HAP-1 (cell line): ENCODE results near the gene ZNF550.
A peak's percentile ranks its signal among the peaks of the same experiment; 100 is the strongest.
"Not testable (repeated sequence)": the region's sequence is repeated elsewhere in the genome, so short reads cannot be mapped to it uniquely, and the experiment has no call there.

Source experiments
- DNase-seq, 2 experiments: peaks; one replicate each; pipeline ENCODE4 v3.0.0-alpha.2; 2016 to 2020; ENCODE audit warnings: low spot score in 2 of 2
- H3K27me3 ChIP-seq: fragments of 250-450 bp; sonication (Bioruptor Pico); 2 replicates; pipeline ENCODE4 v1.5.1; 2020; ENCODE audit warnings: low read depth, mild to moderate bottlenecking, moderate library complexity
- H3K36me3 ChIP-seq: fragments of 250-450 bp; sonication (Bioruptor Pico); replicated peaks from 2 replicates; pipeline ENCODE4 v1.5.1; 2020; ENCODE audit warnings: mild to moderate bottlenecking
- H3K4me1 ChIP-seq: fragments of 250-450 bp; sonication (Bioruptor Pico); 2 replicates; pipeline ENCODE4 v1.5.1; 2020; ENCODE audit warnings: mild to moderate bottlenecking
- H3K4me3 ChIP-seq: fragments of 250-450 bp; sonication (Bioruptor Pico); 2 replicates; pipeline ENCODE4 v1.5.1; 2020; ENCODE audit warnings: mild to moderate bottlenecking, moderate library complexity
- H3K9me3 ChIP-seq: fragments of 250-450 bp; sonication (Bioruptor Pico); 2 replicates; pipeline ENCODE4 v1.5.1; 2020; ENCODE audit warnings: mild to moderate bottlenecking, moderate library complexity
- in situ Hi-C: fragments of 300-500 bp; cut with MboI; formaldehyde crosslinking; loops from 3 replicates; pipeline ENCODE4 v1.14.3; 2020; ENCODE audit warnings: low sequenced_read_pairs, inconsistent platforms, mixed read lengths

The ZNF550 gene

DNA sequence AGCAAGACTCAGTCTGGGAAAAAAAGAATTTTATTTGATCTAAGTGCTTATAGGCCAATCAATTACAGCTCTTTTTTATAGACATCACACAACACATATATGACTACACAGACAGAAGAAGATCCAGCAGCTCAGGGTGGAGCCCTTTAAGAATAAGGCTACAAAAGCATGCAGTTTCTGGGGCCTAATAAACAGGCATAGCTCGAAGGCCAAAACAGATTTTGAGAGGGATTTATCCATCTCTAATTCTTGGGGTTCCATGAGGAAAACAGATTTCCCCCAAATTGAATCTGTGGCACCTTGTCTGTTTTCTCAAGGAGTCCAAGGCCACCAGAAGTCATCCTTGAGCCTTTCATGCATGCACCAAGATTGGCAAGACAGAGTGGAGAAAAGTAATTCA, 3.9 kb upstream of the ZNF550 start:
- H3K36me3 ChIP-seq: no peaks in the 10 kb centered on the region
- H3K4me3 ChIP-seq: no peak overlapping the region
- DNase-seq: no peak
- no peaks in the 10 kb centered on the region for H3K4me1 ChIP-seq
- H3K27me3 ChIP-seq: no peaks in the 10 kb centered on the region
- H3K9me3 ChIP-seq: peaks cover 30% of the 10 kb centered on the region
- in situ Hi-C loops: no loop called here

DNA sequence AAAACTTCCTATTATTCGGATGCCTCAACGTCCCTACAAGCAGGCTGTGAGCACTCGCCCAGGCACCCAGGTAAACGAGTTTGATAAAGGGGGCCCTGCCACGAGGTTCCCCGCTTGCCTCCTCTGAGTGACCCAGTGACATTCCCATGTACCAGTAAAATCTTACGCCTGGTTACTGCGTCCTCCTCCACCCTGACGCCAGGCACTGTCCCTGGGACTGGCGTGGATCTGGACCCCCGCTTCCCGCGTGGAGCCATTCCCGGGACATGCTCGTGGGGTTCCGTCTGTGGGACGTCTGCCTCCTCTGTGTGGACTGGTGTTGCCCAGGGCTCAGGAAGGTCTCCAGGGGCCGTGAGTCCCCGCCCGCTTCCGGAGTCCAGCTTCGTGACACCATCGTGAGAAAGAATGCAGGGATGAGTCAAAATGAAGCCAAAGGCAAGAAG, 407 bp upstream of the ZNF550 start:
- Histone ChIP-seq H3K27me3 (no peaks in the 10 kb centered on the region), H3K4me1 (no peaks in the 10 kb centered on the region), H3K4me3 (peak overlapping the region; percentile 75), H3K36me3 (peaks cover 9% of the 10 kb centered on the region), H3K9me3 (peaks cover 12% of the 10 kb centered on the region)
- in situ Hi-C loops: no loop called here
- DNase-seq: no peak

- in situ Hi-C loops: no loop called here
- DNase-seq: peak in 1 of 2 experiments; percentile 22
- Histone ChIP-seq H3K36me3 (peaks cover 18% of the 10 kb centered on the region), H3K4me1 (no peaks in the 10 kb centered on the region), H3K9me3 (peaks cover 10% of the 10 kb centered on the region), H3K27me3 (no peaks in the 10 kb centered on the region), H3K4me3 (peak overlapping the region; percentile 75)
Observed at GRCh38 chr19:57559008-57559403, 657 bp downstream of the ZNF550 start.

GRCh38 chr19:57558525-57558924, 1.1 kb downstream of the ZNF550 start:
- Histone ChIP-seq H3K9me3 (peaks cover 7% of the 10 kb centered on the region), H3K4me3 (peak overlapping the region; percentile 75), H3K27me3 (no peaks in the 10 kb centered on the region), H3K4me1 (no peaks in the 10 kb centered on the region), H3K36me3 (peaks cover 22% of the 10 kb centered on the region)
- no peak for DNase-seq
- in situ Hi-C loops: no loop called here

DNA sequence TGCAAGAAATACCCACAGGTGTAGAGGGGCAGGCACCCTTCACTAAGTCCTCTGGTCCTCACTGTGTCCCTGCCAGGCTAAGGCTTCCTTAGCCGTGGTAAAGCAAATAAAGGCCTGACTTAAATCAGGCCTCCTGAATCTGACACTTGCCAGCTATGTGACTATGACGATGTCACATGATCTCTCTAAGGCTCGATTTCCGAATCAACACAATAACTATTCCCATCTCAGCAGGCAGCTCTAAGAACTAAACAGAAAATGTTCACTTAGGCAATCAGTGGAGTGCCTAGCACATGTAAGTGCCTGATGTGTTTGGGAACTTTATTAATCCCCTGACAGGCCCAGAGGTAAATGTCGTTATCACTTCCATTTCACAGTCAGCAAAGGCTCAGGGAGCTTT, 2.0 kb downstream of the ZNF550 start:
- Histone ChIP-seq H3K36me3 (peaks cover 23% of the 10 kb centered on the region), H3K9me3 (peaks cover 4% of the 10 kb centered on the region; the same call in 1 of the 2 replicates), H3K27me3 (no peaks in the 10 kb centered on the region), H3K4me3 (no peak overlapping the region), H3K4me1 (no peaks in the 10 kb centered on the region)
- in situ Hi-C loops: no loop called here
- DNase-seq: no peak

GRCh38 chr19:57552432-57552831, 7.2 kb downstream of the ZNF550 start:
- peaks cover 8% of the 10 kb centered on the region for H3K9me3 ChIP-seq
- DNase-seq: no peak
- in situ Hi-C loops: no loop called here
- H3K4me1 ChIP-seq: no peaks in the 10 kb centered on the region
- no peaks in the 10 kb centered on the region for H3K27me3 ChIP-seq
- no peak overlapping the region for H3K4me3 ChIP-seq
- H3K36me3 ChIP-seq: peaks cover 68% of the 10 kb centered on the region

- no peaks in the 10 kb centered on the region for H3K4me1 ChIP-seq
- H3K9me3 ChIP-seq: peaks cover 36% of the 10 kb centered on the region
- DNase-seq: no peak
- no peak overlapping the region for H3K4me3 ChIP-seq
- H3K27me3 ChIP-seq: no peaks in the 10 kb centered on the region
- in situ Hi-C loops: no loop called here
- peaks cover 67% of the 10 kb centered on the region for H3K36me3 ChIP-seq
Observed at GRCh38 chr19:57546513-57546912, 13.2 kb downstream of the ZNF550 start.

- peaks cover 27% of the 10 kb centered on the region for H3K36me3 ChIP-seq
- H3K4me1 ChIP-seq: no peaks in the 10 kb centered on the region
- in situ Hi-C loops: no loop called here
- H3K27me3 ChIP-seq: no peaks in the 10 kb centered on the region
- H3K9me3 ChIP-seq: peaks cover 31% of the 10 kb centered on the region
- DNase-seq: no peak
- H3K4me3 ChIP-seq: no peak overlapping the region
Observed at GRCh38 chr19:57537953-57538547, 21.6 kb downstream of the ZNF550 start.

DNA sequence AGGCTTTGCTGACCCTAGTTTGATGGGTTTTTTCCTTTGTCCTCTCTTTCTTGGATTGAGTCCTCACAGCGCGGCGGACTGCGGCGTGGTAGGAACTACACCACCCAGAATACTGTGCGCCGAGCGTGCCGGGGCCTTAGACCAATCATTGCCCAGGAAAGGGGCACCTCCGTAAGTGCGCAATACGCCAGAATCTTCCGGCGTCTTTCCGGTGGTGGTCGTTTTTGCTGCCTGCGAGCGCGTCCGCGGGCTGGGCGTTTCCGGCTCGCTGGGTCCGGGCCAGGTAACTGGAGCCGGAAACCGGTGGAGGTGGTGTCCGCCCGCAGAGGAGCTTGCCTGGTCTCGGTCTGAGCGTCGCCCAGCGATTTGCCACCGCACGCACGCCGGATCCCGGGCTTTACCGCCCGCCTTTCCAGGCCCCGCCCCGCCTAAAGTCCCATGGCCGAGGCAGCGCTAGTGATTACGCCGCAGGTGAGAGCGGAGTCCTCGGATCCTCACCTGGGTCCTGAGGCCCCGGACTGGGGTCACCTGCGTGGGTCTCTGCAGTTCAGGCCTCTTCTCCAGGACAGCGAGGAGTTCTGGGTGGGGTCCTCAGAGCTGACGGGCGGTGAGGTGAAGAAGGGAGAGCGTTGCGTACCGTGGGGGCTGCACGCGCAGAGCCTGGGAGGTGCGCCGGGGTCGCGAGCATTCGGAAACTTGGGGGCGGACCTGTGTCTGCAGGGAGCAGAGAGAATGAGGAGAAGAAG, 32.4 kb downstream of the ZNF550 start, which contains the start of gene ZNF549:
ZNF549 (plus strand) TSS at position 221 of the 746 bp plus-strand sequence; CDS start at position 439, 218 bp downstream.
- Histone ChIP-seq H3K36me3 (no peaks in the 10 kb centered on the region), H3K4me3 (peak within 1 kb of the TSS; percentile 84), H3K9me3 (0 out of 2 replicates have a peak, but pooled peaks cover 4% of the 10 kb centered on the region), H3K27me3 (no peaks in the 10 kb centered on the region), H3K4me1 (no peaks in the 10 kb centered on the region)
- in situ Hi-C loops: no loop called here
- DNase-seq: peak; percentile 83 to 92

DNA sequence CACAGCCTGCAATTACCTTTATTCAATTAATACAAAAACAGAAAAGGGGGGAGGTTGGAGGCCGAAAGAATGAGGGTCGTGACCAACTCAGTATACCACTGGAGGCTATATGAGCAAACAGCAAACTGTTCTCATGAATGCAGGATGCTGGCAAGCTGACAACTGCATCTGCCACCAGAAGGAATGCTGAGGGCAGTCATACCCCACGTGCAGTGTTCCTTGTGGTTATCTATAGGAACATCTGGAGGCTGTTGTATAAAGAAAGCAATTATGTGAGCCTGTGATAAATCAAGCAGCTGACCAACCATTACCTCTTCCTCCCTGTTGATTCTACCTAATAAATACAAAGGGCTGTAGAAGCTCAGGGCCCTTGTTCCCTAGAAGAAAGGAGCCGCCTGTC, 41.6 kb downstream of the ZNF550 start:
- H3K4me3 ChIP-seq, in situ Hi-C loops, H3K27me3 ChIP-seq, DNase-seq, H3K36me3 ChIP-seq, H3K9me3 ChIP-seq, H3K4me1 ChIP-seq: not testable (repeated sequence)

DNA sequence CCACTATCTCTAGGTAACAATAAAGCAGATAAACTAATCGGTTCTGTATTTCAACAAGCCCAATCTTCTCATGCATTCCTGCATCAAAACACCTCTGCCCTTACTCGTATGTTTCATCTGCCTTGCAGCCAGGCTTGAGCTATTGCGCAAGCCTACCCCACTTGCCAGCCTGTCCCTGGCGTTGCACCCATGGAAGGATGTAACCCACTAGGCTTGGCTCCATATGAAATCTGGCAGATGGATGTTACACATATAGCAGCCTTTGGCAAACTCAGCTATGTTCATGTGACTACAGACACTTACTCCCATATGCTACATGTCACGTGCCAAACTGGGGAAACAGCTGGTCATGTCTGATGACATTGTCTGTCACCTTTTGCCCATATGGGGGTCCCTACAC, 44.4 kb downstream of the ZNF550 start:
- no peaks in the 10 kb centered on the region for H3K36me3 ChIP-seq
- no peak overlapping the region for H3K4me3 ChIP-seq
- no peak for DNase-seq
- in situ Hi-C loops: no loop called here
- H3K4me1 ChIP-seq: no peaks in the 10 kb centered on the region
- peaks cover 4% of the 10 kb centered on the region for H3K9me3 ChIP-seq
- H3K27me3 ChIP-seq: no peaks in the 10 kb centered on the region

DNA sequence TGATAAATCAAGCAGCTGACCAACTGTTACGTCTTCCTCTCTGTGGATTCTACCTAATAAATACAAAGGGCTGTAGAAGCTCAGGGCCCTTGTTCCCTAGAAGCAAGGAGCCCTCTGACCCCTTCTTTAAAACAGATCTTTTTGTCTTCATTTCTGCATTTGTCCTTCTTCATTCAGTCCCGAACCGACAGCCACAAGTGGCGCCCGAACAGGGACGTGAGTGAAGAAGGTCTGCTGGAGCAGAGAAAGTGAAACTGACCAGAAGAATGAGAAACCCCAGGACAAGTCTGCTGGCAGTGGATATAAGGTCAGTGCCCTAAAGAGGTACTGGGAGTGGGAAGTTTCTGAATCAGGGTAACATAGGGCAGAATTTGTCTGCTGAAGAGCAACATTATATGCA, 46.8 kb downstream of the ZNF550 start:
- H3K27me3 ChIP-seq: no peaks in the 10 kb centered on the region
- in situ Hi-C loops: no loop called here
- no peak for DNase-seq
- peaks cover 4% of the 10 kb centered on the region for H3K9me3 ChIP-seq
- no peaks in the 10 kb centered on the region for H3K4me1 ChIP-seq
- no peaks in the 10 kb centered on the region for H3K36me3 ChIP-seq
- H3K4me3 ChIP-seq: no peak overlapping the region

GRCh38 chr19:57511484-57511883, 48.2 kb downstream of the ZNF550 start:
- no peaks in the 10 kb centered on the region for H3K27me3 ChIP-seq
- H3K4me3 ChIP-seq: no peak overlapping the region
- peaks cover 4% of the 10 kb centered on the region for H3K9me3 ChIP-seq
- in situ Hi-C loops: no loop called here
- DNase-seq: no peak
- H3K36me3 ChIP-seq: peaks cover 10% of the 10 kb centered on the region
- H3K4me1 ChIP-seq: no peaks in the 10 kb centered on the region

GRCh38 chr19:57506163-57506562, 53.5 kb downstream of the ZNF550 start:
- Histone ChIP-seq H3K27me3 (no peaks in the 10 kb centered on the region), H3K36me3 (peaks cover 19% of the 10 kb centered on the region), H3K4me1 (no peaks in the 10 kb centered on the region), H3K9me3 (no peaks in the 10 kb centered on the region; the same call in 1 of the 2 replicates), H3K4me3 (no peak overlapping the region)
- DNase-seq: no peak
- in situ Hi-C loops: no loop called here
